ENCODE results near the gene UBE2N.
A peak's percentile ranks its signal among the peaks of the same experiment; 100 is the strongest.

The UBE2N gene

GRCh38 chr12:93453633-93454032, 11.9 kb upstream of the UBE2N start:
- no peak for TF ChIP-seq EZH2 (IDR thresholded peaks at IDR 0.05)
- TF ChIP-seq FOXP2 (optimal IDR thresholded peaks at IDR 0.05; ENCODE audit: control extremely low read depth, extremely low read length, insufficient read depth) = no peak
- TF ChIP-seq POLR2AphosphoS5 (IDR thresholded peaks at IDR 0.05; ENCODE audit: borderline replicate concordance, low read depth, low read length) = no peak

GRCh38 chr12:93451423-93452158, 9.8 kb upstream of the UBE2N start:
- TF ChIP-seq EZH2 (IDR thresholded peaks at IDR 0.05) (no peak), POLR2AphosphoS5 (IDR thresholded peaks at IDR 0.05; ENCODE audit: borderline replicate concordance, low read depth, low read length) (no peak), FOXP2 (optimal IDR thresholded peaks at IDR 0.05; ENCODE audit: control extremely low read depth, extremely low read length, insufficient read depth) (no peak)
- DNase-seq (ENCODE audit: low read depth, low spot score) = no peak
- H3K27ac ChIP-seq = no peak overlapping the region
- no peak overlapping the region for H3K9ac ChIP-seq (ENCODE audit: insufficient read length)
- H3K4me3 ChIP-seq = no peak overlapping the region
- no peaks in the 10 kb centered on the region for H3K36me3 ChIP-seq (ENCODE audit: insufficient read depth, low read length)
- no peaks in the 10 kb centered on the region for H3K9me3 ChIP-seq (ENCODE audit: low read depth, low read length)

More at GRCh38 chr12:93453633-93454032, 11.9 kb upstream of the UBE2N start:
- H3K9ac ChIP-seq (ENCODE audit: insufficient read length) = no peak overlapping the region
- H3K4me3 ChIP-seq = no peak overlapping the region
- no peaks in the 10 kb centered on the region for H3K9me3 ChIP-seq (ENCODE audit: low read depth, low read length)
- no peak for DNase-seq (ENCODE audit: low read depth, low spot score)
- H3K36me3 ChIP-seq (ENCODE audit: insufficient read depth, low read length) = no peaks in the 10 kb centered on the region
- no peak overlapping the region for H3K27ac ChIP-seq

GRCh38 chr12:93449277-93449676, 7.5 kb upstream of the UBE2N start:
- Histone ChIP-seq H3K27ac (no peak overlapping the region), H3K4me3 (no peak overlapping the region), H3K9ac (ENCODE audit: insufficient read length) (no peak overlapping the region), H3K9me3 (ENCODE audit: low read depth, low read length) (no peaks in the 10 kb centered on the region), H3K36me3 (ENCODE audit: insufficient read depth, low read length) (no peaks in the 10 kb centered on the region)
- no peak for TF ChIP-seq POLR2AphosphoS5 (IDR thresholded peaks at IDR 0.05; ENCODE audit: borderline replicate concordance, low read depth, low read length)
- no peak for TF ChIP-seq EZH2 (IDR thresholded peaks at IDR 0.05)
- no peak for TF ChIP-seq FOXP2 (optimal IDR thresholded peaks at IDR 0.05; ENCODE audit: control extremely low read depth, extremely low read length, insufficient read depth)
- DNase-seq (ENCODE audit: low read depth, low spot score) = no peak

GRCh38 chr12:93448796-93449195, 7.0 kb upstream of the UBE2N start:
- H3K27ac ChIP-seq = no peak overlapping the region
- H3K4me3 ChIP-seq = no peak overlapping the region
- TF ChIP-seq POLR2AphosphoS5 (IDR thresholded peaks at IDR 0.05; ENCODE audit: borderline replicate concordance, low read depth, low read length) = no peak
- no peak for TF ChIP-seq FOXP2 (optimal IDR thresholded peaks at IDR 0.05; ENCODE audit: control extremely low read depth, extremely low read length, insufficient read depth)
- TF ChIP-seq EZH2 (IDR thresholded peaks at IDR 0.05) = no peak
- H3K36me3 ChIP-seq (ENCODE audit: insufficient read depth, low read length) = no peaks in the 10 kb centered on the region
- no peak for DNase-seq (ENCODE audit: low read depth, low spot score)
- no peaks in the 10 kb centered on the region for H3K9me3 ChIP-seq (ENCODE audit: low read depth, low read length)
- no peak overlapping the region for H3K9ac ChIP-seq (ENCODE audit: insufficient read length)

GRCh38 chr12:93447555-93448290, 6.0 kb upstream of the UBE2N start:
- no peak for DNase-seq (ENCODE audit: low read depth, low spot score)
- Histone ChIP-seq H3K36me3 (ENCODE audit: insufficient read depth, low read length) (no peaks in the 10 kb centered on the region), H3K9me3 (ENCODE audit: low read depth, low read length) (no peaks in the 10 kb centered on the region), H3K9ac (ENCODE audit: insufficient read length) (no peak overlapping the region), H3K27ac (no peak overlapping the region), H3K4me3 (no peak overlapping the region)
- TF ChIP-seq POLR2AphosphoS5 (IDR thresholded peaks at IDR 0.05; ENCODE audit: borderline replicate concordance, low read depth, low read length) (no peak), FOXP2 (optimal IDR thresholded peaks at IDR 0.05; ENCODE audit: control extremely low read depth, extremely low read length, insufficient read depth) (no peak), EZH2 (IDR thresholded peaks at IDR 0.05) (no peak)

- TF ChIP-seq EZH2 (IDR thresholded peaks at IDR 0.05) (no peak), POLR2AphosphoS5 (IDR thresholded peaks at IDR 0.05; ENCODE audit: borderline replicate concordance, low read depth, low read length) (no peak), FOXP2 (optimal IDR thresholded peaks at IDR 0.05; ENCODE audit: control extremely low read depth, extremely low read length, insufficient read depth) (no peak)
- no peaks in the 10 kb centered on the region for H3K36me3 ChIP-seq (ENCODE audit: insufficient read depth, low read length)
- DNase-seq (ENCODE audit: low read depth, low spot score) = no peak
- H3K9ac ChIP-seq (ENCODE audit: insufficient read length) = no peak overlapping the region
- H3K4me3 ChIP-seq = no peak overlapping the region
- H3K27ac ChIP-seq = no peak overlapping the region
- H3K9me3 ChIP-seq (ENCODE audit: low read depth, low read length) = no peaks in the 10 kb centered on the region
These were observed 1.8 kb upstream of the UBE2N start for GRCh38 chr12:93443576-93443975.

GRCh38 chr12:93442411-93443340, 929 bp upstream of the UBE2N start:
- TF ChIP-seq EZH2 (IDR thresholded peaks at IDR 0.05) (no peak), POLR2AphosphoS5 (IDR thresholded peaks at IDR 0.05; ENCODE audit: borderline replicate concordance, low read depth, low read length) (no peak), FOXP2 (optimal IDR thresholded peaks at IDR 0.05; ENCODE audit: control extremely low read depth, extremely low read length, insufficient read depth) (no peak)
- H3K27ac ChIP-seq = peak overlapping the region; percentile 94
- peak overlapping the region; percentile 99 for H3K9ac ChIP-seq (ENCODE audit: insufficient read length)
- H3K36me3 ChIP-seq (ENCODE audit: insufficient read depth, low read length) = 0 out of 2 replicates have a peak, but pooled peaks cover 3% of the 10 kb centered on the region
- DNase-seq (ENCODE audit: low read depth, low spot score) = no peak
- no peaks in the 10 kb centered on the region for H3K9me3 ChIP-seq (ENCODE audit: low read depth, low read length)
- H3K4me3 ChIP-seq = peak overlapping the region; percentile 97

All from SK-N-MC (cell line).